A549 (cell line): ENCODE results near the gene NPFFR1. TPM values are rescaled to one million over a fixed set of nuclear protein-coding genes. Genes with fewer than 3 reads are reported as not detected.
A peak's percentile ranks its signal among the peaks of the same experiment; 100 is the strongest.

Source experiments
- ATAC-seq, 2 experiments: fragments of 200-7000 bp in 1 of 2; fragments of >200 bp in 1 of 2; cut with Nextera tagmentation in 1 of 2; cut with Tn5 transposase in 1 of 2; 3 replicates each; pipeline versions ENCODE4 v1.8.0 to v1.9.1; 2018 to 2020; ENCODE audit warnings: mild to moderate bottlenecking in 1 of 2, moderate library complexity in 1 of 2
- CTCF ChIA-PET: fragments of 300-600 bp; sonication (Branson Sonifier 250); formaldehyde crosslinking; extraction: SDS; loops from one replicate; lab custom pipeline; 2021; ENCODE audit warnings: antibody characterized with exemption, inconsistent platforms; lab: Yijun Ruan, JAX
- POLR2A ChIA-PET: fragments of 350-600 bp; formaldehyde crosslinking; extraction: SDS; loops from one replicate; lab custom pipeline; 2021; ENCODE audit warnings: antibody characterized with exemption, inconsistent platforms; lab: Yijun Ruan, JAX
- DNase-seq, 2 experiments: peaks; one replicate each; pipeline versions ENCODE4 v3.0.0 to v3.0.0-alpha.2; 2011 to 2016; ENCODE audit warnings: low read depth in 1 of 2, low spot score in 1 of 2
- FAIRE-seq: peaks from 2 replicates; lab custom pipeline; 2011; peaks lifted over from hg19 to GRCh38; lab: Jason Lieb, UNC
- H3K27ac ChIP-seq, 2 experiments: fragments of >200 bp; sonication (Bioruptor Twin); formaldehyde crosslinking; 3 replicates each; pipeline ENCODE4 v1.5.1; 2016 to 2017
- H3K4me1 ChIP-seq: fragments of >200 bp; sonication (Bioruptor Twin); formaldehyde crosslinking; 3 replicates; pipeline ENCODE4 v1.6.1; 2016
- H3K4me2 ChIP-seq: fragments of >200 bp; sonication (Bioruptor Twin); formaldehyde crosslinking; 3 replicates; pipeline ENCODE4 v1.6.1; 2016
- H3K4me3 ChIP-seq: fragments of >200 bp; sonication (Bioruptor Twin); formaldehyde crosslinking; 3 replicates; pipeline ENCODE4 v1.5.1; 2016
- H3K9me3 ChIP-seq: fragments of >200 bp; sonication (Bioruptor Twin); formaldehyde crosslinking; 3 replicates; pipeline ENCODE4 v1.6.1; 2016
- BHLHE40 ChIP-seq: IDR thresholded peaks from 2 replicates; pipeline ENCODE4 v1.6.1; 2012; ENCODE audit warnings: low read depth, low read length, inconsistent platforms
- CBX8 ChIP-seq: fragments of 200-600 bp; sonication (generic); IDR thresholded peaks from 2 replicates; pipeline ENCODE4 v1.6.1; 2016
- CEBPB ChIP-seq, 2 experiments: fragments of >200 bp in 1 of 2; sonication (Bioruptor Twin) in 1 of 2; formaldehyde crosslinking in 1 of 2; IDR thresholded peaks; 2 replicates each; pipeline ENCODE4 v1.6.1; 2012 to 2016
- EHF ChIP-seq: fragments of 250-450 bp; sonication (Bioruptor Pico); IDR thresholded peaks from 2 replicates; pipeline ENCODE4 v1.5.0; 2020; ENCODE audit warnings: mild to moderate bottlenecking
- EP300 ChIP-seq, 2 experiments: fragments of >200 bp; sonication (Bioruptor Twin); formaldehyde crosslinking; IDR thresholded peaks; 2 replicates in 1 of 2; 3 replicates in 1 of 2; pipeline ENCODE4 v1.6.1; 2016 to 2017
- ESRRA ChIP-seq: fragments of 150-350 bp; IDR thresholded peaks from 2 replicates; pipeline ENCODE4 v1.6.1; 2014; ENCODE audit warnings: mild to moderate bottlenecking, low read length, borderline replicate concordance
- FOSL2 ChIP-seq, 2 experiments: fragments of 450-650 bp in 1 of 2; fragments of >200 bp in 1 of 2; sonication (Bioruptor Twin) in 1 of 2; formaldehyde crosslinking; IDR thresholded peaks; 2 replicates each; pipeline versions ENCODE4 v1.5.0 to v1.6.1; 2016 to 2020; ENCODE audit warnings: mild to moderate bottlenecking in 1 of 2, moderate library complexity in 1 of 2
- HDAC2 ChIP-seq: fragments of 200-600 bp; sonication (generic); IDR thresholded peaks from 2 replicates; pipeline ENCODE4 v1.6.1; 2016
- HOXB13 ChIP-seq: fragments of 250-450 bp; sonication (Bioruptor Pico); IDR thresholded peaks from 2 replicates; pipeline ENCODE4 v1.5.0; 2020; ENCODE audit warnings: low read depth, mild to moderate bottlenecking, moderate library complexity
- HOXB5 ChIP-seq: fragments of 250-450 bp; sonication (Bioruptor Pico); IDR thresholded peaks from 2 replicates; pipeline ENCODE4 v1.5.0; 2020; ENCODE audit warnings: mild to moderate bottlenecking, moderate library complexity
- JUN ChIP-seq, 2 experiments: fragments of >200 bp; sonication (Bioruptor Twin); formaldehyde crosslinking; IDR thresholded peaks; 2 replicates in 1 of 2; 3 replicates in 1 of 2; pipeline ENCODE4 v1.6.1; 2016 to 2017
- JUNB ChIP-seq: fragments of >200 bp; sonication (Bioruptor Twin); formaldehyde crosslinking; IDR thresholded peaks from 2 replicates; pipeline ENCODE4 v1.6.1; 2016
- MAFK ChIP-seq: fragments of 450-650 bp; IDR thresholded peaks from 2 replicates; pipeline ENCODE4 v1.6.1; 2014; ENCODE audit not compliant: partially characterized antibody
- MAZ ChIP-seq: fragments of 150-350 bp; IDR thresholded peaks from 2 replicates; pipeline ENCODE4 v1.6.1; 2014; ENCODE audit warnings: antibody characterized with exemption, low read depth, low read length, borderline replicate concordance
- NFE2L2 ChIP-seq: fragments of 150-350 bp; conservative IDR thresholded peaks from 2 replicates; pipeline ENCODE4 v1.6.1; 2014; ENCODE audit warnings: low read length
- NPAS2 ChIP-seq: fragments of 250-450 bp; sonication (Bioruptor Pico); IDR thresholded peaks from 2 replicates; pipeline ENCODE4 v1.8.0; 2022; ENCODE audit warnings: mild to moderate bottlenecking, moderate library complexity, borderline replicate concordance
- POLR2AphosphoS2 ChIP-seq: conservative IDR thresholded peaks from 2 replicates; pipeline ENCODE4 v1.6.1; 2012; ENCODE audit warnings: low read length, improper control_type of control experiment, inconsistent platforms
- RCOR1 ChIP-seq: fragments of 150-350 bp; IDR thresholded peaks from 2 replicates; pipeline ENCODE4 v1.6.1; 2014; ENCODE audit warnings: antibody characterized with exemption, low read length, low read depth
- RFX5 ChIP-seq: fragments of 450-650 bp; IDR thresholded peaks from 2 replicates; pipeline ENCODE4 v1.7.1; 2014; ENCODE audit warnings: antibody characterized with exemption, mild to moderate bottlenecking, moderate library complexity
- ZC3H11A ChIP-seq: fragments of 450-650 bp; IDR thresholded peaks from 2 replicates; pipeline ENCODE4 v1.6.1; 2014; ENCODE audit warnings: antibody characterized with exemption, mild to moderate bottlenecking
- WGBS: methylation state at CpG from one replicate; pipeline ENCODE4 v1.1.6; 2017; ENCODE audit errors: missing lambda C conversion rate; 5-methylcytosine and 5-hydroxymethylcytosine counted together
- polyA plus RNA-seq, 4 experiments: library from polyadenylated mRNA; depleted of rRNA in 3 of 4; stranded (reverse); fragments of >200 nt; fragmentation: RNase III in 1 of 4; extraction: RNeasy Plus Mini Kit Qiagen cat#74134 plus additional on column Dnase treatment in 1 of 4; gene quantifications; 2 replicates in 3 of 4; 3 replicates in 1 of 4; pipeline ENCODE4 v1.2.3, GENCODE V29; 2011 to 2017
- TF ChIP-seq, protein P1 (sequence below): fragments of 200-600 bp; sonication (generic); IDR thresholded peaks from 2 replicates; pipeline ENCODE4 v1.6.1; 2016; ENCODE audit warnings: antibody characterized with exemption, mild to moderate bottlenecking, moderate library complexity
- TF ChIP-seq, protein P2 (sequence below): fragments of 150-350 bp; IDR thresholded peaks from 2 replicates; pipeline ENCODE4 v1.6.1; 2014; ENCODE audit warnings: low read depth, mild to moderate bottlenecking, low read length
- TF ChIP-seq, protein P3 (sequence below): fragments of 250-450 bp; sonication (Bioruptor Pico); IDR thresholded peaks from 2 replicates; pipeline ENCODE4 v1.5.0; 2021; ENCODE audit warnings: mild to moderate bottlenecking, moderate library complexity, borderline replicate concordance
- TF ChIP-seq, protein P4 (sequence below): fragments of >200 bp; sonication (Bioruptor Twin); formaldehyde crosslinking; IDR thresholded peaks from 3 replicates; pipeline ENCODE4 v1.6.1; 2016
- TF ChIP-seq, protein P5 (sequence below): IDR thresholded peaks from 2 replicates; pipeline ENCODE4 v1.6.1; 2012
- TF ChIP-seq, protein P6 (sequence below): IDR thresholded peaks from 2 replicates; pipeline ENCODE4 v1.6.1; 2012

Gene NPFFR1
- polyA plus RNA-seq, 2 of the 4 experiments (the other 2 are of a cell fraction), result not detected

DNA sequence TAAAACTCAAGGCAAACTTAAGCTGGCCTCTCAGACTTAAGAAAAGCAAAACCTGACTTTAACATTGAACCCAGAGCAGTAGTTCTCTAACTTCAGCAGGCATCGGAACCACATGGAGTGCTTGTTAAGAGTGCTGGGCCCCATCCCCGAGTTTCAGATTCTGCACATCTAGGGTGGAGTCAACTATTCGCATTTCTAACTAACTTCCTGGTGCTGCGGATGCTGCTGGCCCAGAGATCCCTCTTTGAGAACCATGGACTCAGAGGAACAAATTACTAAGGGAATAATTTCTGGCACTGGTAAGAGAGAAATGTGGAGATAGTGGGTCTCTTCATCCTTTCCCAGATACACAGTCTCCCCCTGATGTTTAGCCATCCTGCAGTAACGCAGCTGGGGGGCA lies 14.6 kb upstream of the NPFFR1 start:
- Histone ChIP-seq H3K4me1 (peaks cover 6% of the 10 kb centered on the region; the same call in 1 of the 3 replicates), H3K27ac (no peak overlapping the region), H3K4me2 (no peak overlapping the region)
- no peak for FAIRE-seq
- CTCF ChIA-PET, result interaction anchor here (0.9 to 2.2 kb wide), 5 partner anchors 10 to 77 kb away, joined by 3 to 11 read pairs (median 5); no protein-coding TSS in a partner anchor
- ATAC-seq, result no peak
- TF ChIP-seq HOXB5 (CRISPR knock-in tag), result no peak
- TF ChIP-seq JUNB, result no peak
- TF ChIP-seq, protein P1, sequence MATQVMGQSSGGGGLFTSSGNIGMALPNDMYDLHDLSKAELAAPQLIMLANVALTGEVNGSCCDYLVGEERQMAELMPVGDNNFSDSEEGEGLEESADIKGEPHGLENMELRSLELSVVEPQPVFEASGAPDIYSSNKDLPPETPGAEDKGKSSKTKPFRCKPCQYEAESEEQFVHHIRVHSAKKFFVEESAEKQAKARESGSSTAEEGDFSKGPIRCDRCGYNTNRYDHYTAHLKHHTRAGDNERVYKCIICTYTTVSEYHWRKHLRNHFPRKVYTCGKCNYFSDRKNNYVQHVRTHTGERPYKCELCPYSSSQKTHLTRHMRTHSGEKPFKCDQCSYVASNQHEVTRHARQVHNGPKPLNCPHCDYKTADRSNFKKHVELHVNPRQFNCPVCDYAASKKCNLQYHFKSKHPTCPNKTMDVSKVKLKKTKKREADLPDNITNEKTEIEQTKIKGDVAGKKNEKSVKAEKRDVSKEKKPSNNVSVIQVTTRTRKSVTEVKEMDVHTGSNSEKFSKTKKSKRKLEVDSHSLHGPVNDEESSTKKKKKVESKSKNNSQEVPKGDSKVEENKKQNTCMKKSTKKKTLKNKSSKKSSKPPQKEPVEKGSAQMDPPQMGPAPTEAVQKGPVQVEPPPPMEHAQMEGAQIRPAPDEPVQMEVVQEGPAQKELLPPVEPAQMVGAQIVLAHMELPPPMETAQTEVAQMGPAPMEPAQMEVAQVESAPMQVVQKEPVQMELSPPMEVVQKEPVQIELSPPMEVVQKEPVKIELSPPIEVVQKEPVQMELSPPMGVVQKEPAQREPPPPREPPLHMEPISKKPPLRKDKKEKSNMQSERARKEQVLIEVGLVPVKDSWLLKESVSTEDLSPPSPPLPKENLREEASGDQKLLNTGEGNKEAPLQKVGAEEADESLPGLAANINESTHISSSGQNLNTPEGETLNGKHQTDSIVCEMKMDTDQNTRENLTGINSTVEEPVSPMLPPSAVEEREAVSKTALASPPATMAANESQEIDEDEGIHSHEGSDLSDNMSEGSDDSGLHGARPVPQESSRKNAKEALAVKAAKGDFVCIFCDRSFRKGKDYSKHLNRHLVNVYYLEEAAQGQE, result no peak
- no peak for TF ChIP-seq ZC3H11A
- no peak for TF ChIP-seq RCOR1
- no peak for TF ChIP-seq RFX5
- TF ChIP-seq, all 56 proteins: peak for 0
- DNase-seq, result no peak
- no peaks in the 10 kb centered on the region for H3K9me3 ChIP-seq
- no peak overlapping the region for H3K4me3 ChIP-seq
- 70% methylated on average over 5 of the region's 5 CpGs for WGBS
- POLR2A ChIA-PET, result no interaction called here

DNA sequence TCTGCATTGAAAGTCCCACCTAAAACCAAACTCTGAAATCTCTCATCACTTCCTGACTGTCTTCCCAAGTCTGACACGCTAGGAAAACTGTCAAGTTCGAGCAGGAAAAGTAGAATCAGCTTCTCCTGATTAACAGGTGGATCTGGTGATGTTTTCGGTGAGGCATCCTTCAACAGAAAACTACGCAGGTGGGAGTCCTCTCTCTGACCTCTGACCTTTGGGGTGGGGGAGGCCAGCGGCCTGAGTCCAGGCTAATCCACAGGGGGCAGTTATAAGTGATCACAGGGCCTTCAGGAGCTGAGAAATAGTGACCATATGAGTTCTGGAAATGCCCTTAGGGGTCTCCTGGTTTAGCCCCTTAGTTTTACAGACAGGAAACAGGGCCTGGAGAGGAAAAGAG lies 13.4 kb upstream of the NPFFR1 start:
- ATAC-seq (no peak), DNase-seq (no peak), FAIRE-seq (no peak)
- TF ChIP-seq, protein P2, sequence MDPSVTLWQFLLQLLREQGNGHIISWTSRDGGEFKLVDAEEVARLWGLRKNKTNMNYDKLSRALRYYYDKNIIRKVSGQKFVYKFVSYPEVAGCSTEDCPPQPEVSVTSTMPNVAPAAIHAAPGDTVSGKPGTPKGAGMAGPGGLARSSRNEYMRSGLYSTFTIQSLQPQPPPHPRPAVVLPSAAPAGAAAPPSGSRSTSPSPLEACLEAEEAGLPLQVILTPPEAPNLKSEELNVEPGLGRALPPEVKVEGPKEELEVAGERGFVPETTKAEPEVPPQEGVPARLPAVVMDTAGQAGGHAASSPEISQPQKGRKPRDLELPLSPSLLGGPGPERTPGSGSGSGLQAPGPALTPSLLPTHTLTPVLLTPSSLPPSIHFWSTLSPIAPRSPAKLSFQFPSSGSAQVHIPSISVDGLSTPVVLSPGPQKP, result no peak
- TF ChIP-seq JUN (IDR thresholded peaks at IDR 0.05) (no peak), NPAS2 (no peak), FOSL2 (IDR thresholded peaks at IDR 0.05) (no peak), FOSL2 (CRISPR knock-in tag; IDR thresholded peaks at IDR 0.05) (no peak), BHLHE40 (no peak), ESRRA (no peak)
- Histone ChIP-seq H3K4me1 (peaks cover 6% of the 10 kb centered on the region; the same call in 1 of the 3 replicates), H3K4me2 (no peak overlapping the region), H3K27ac (no peak overlapping the region), H3K4me3 (no peak overlapping the region), H3K9me3 (no peaks in the 10 kb centered on the region)
- ChIA-PET POLR2A (no interaction called here), CTCF (interaction anchor here (0.6 to 2.2 kb wide), 4 partner anchors 13 to 67 kb away, joined by 3 to 11 read pairs (median 4); no protein-coding TSS in a partner anchor)
- 76% methylated on average over 5 of the region's 5 CpGs for WGBS

DNA sequence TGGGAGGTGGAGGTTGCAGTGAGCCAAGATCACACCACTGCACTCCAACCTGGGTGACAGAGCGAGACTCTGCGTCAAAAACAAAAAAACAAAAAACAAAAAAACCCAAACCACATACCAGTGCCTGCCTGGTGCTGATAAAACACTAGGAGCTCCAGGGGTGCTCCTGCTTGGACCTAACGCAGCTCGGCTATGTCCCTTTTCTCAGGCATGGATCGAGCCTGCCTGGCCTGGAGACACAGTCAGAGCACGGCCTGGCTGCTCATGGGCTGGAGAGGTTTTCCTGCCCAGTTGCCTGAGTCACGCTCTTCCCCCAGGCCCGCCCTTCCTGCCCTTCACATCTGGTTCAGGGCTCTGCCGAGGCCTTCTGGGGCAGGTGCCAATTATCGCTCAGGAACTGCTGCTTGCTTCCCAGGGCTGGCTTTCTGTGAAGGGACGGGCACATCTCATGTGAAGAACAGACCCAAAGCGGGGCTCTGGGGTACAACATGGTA lies 12.6 kb upstream of the NPFFR1 start:
- DNase-seq, result peak; percentile 31 to 45
- ATAC-seq, result peak; percentile 77 to 88
- Histone ChIP-seq H3K4me2 (no peak overlapping the region), H3K27ac (peak overlapping the region in 1 of 2 experiments; percentile 36; a peak in 2 of 6 replicates), H3K4me3 (no peak overlapping the region), H3K9me3 (no peaks in the 10 kb centered on the region), H3K4me1 (peaks cover 6% of the 10 kb centered on the region; the same call in 1 of the 3 replicates)
- CTCF ChIA-PET, result interaction anchor here (1.3 to 2.2 kb wide), 3 partner anchors 23 to 128 kb away, joined by 4 to 11 read pairs (median 4); no protein-coding TSS in a partner anchor
- POLR2A ChIA-PET, result no interaction called here
- WGBS, result 57% methylated on average over 12 of the region's 12 CpGs
- FAIRE-seq, result no peak
- TF ChIP-seq POLR2AphosphoS2 (no peak), CBX8 (no peak), HOXB13 (CRISPR knock-in tag) (no peak), MAFK (no peak), HDAC2 (no peak), NFE2L2 (no peak), RFX5 (no peak), EP300 (IDR thresholded peaks at IDR 0.05) (no peak), CEBPB (IDR thresholded peaks at IDR 0.05) (no peak), EHF (CRISPR knock-in tag) (no peak), MAZ (no peak)
- TF ChIP-seq, protein P3, sequence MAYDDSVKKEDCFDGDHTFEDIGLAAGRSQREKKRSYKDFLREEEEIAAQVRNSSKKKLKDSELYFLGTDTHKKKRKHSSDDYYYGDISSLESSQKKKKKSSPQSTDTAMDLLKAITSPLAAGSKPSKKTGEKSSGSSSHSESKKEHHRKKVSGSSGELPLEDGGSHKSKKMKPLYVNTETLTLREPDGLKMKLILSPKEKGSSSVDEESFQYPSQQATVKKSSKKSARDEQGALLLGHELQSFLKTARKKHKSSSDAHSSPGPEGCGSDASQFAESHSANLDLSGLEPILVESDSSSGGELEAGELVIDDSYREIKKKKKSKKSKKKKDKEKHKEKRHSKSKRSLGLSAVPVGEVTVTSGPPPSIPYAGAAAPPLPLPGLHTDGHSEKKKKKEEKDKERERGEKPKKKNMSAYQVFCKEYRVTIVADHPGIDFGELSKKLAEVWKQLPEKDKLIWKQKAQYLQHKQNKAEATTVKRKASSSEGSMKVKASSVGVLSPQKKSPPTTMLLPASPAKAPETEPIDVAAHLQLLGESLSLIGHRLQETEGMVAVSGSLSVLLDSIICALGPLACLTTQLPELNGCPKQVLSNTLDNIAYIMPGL (CRISPR knock-in tag), result no peak
- TF ChIP-seq, protein P4, sequence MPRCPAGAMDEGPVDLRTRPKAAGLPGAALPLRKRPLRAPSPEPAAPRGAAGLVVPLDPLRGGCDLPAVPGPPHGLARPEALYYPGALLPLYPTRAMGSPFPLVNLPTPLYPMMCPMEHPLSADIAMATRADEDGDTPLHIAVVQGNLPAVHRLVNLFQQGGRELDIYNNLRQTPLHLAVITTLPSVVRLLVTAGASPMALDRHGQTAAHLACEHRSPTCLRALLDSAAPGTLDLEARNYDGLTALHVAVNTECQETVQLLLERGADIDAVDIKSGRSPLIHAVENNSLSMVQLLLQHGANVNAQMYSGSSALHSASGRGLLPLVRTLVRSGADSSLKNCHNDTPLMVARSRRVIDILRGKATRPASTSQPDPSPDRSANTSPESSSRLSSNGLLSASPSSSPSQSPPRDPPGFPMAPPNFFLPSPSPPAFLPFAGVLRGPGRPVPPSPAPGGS, result no peak
- TF ChIP-seq, protein P5, sequence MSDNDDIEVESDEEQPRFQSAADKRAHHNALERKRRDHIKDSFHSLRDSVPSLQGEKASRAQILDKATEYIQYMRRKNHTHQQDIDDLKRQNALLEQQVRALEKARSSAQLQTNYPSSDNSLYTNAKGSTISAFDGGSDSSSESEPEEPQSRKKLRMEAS, result no peak
- TF ChIP-seq, protein P6, sequence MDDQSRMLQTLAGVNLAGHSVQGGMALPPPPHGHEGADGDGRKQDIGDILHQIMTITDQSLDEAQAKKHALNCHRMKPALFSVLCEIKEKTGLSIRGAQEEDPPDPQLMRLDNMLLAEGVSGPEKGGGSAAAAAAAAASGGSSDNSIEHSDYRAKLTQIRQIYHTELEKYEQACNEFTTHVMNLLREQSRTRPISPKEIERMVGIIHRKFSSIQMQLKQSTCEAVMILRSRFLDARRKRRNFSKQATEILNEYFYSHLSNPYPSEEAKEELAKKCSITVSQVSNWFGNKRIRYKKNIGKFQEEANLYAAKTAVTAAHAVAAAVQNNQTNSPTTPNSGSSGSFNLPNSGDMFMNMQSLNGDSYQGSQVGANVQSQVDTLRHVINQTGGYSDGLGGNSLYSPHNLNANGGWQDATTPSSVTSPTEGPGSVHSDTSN, result no peak
